K562 (cell line): ENCODE measurements around the gene ABCA3. TPM values are rescaled to one million over a fixed set of nuclear protein-coding genes. Genes with fewer than 3 reads are reported as not detected.

Experiments
- ATAC-seq: fragments of 200-7000 bp; cut with Tn5 transposase; 3 replicates; pipeline ENCODE4 v1.9.1; 2020; ENCODE audit warnings: moderate library complexity
- BruUV-seq: library from RNA; stranded (reverse); fragments of 400-500 nt; replicated peaks from 2 replicates; lab custom pipeline; 2021; lab: Mats Ljungman, UMichigan
- CTCF ChIA-PET: fragments of 300-600 bp; formaldehyde crosslinking; extraction: SDS; loops from one replicate; lab custom pipeline; 2021; ENCODE audit warnings: low intra/inter-chr PET ratio; lab: Yijun Ruan, JAX
- POLR2A ChIA-PET: fragments of 300-600, 350-650 bp; sonication (Branson Sonifier 250); formaldehyde crosslinking; extraction: SDS; loops from one replicate; lab custom pipeline; 2021; ENCODE audit warnings: antibody characterized with exemption, inconsistent platforms; lab: Yijun Ruan, JAX
- DNase-seq, 4 experiments: peaks; one replicate each; pipeline versions ENCODE4 v3.0.0 to v3.0.0-alpha.2; 2011 to 2018; ENCODE audit warnings: low spot score in 3 of 4, mixed read lengths in 3 of 4; ENCODE audit errors: extremely low read depth in 1 of 4
- FAIRE-seq: peaks from 2 replicates; lab custom pipeline; 2011; peaks lifted over from hg19 to GRCh38; lab: Jason Lieb, UNC
- H2AFZ ChIP-seq: 2 replicates; pipeline ENCODE4 v1.6.0; 2011; ENCODE audit warnings: low read depth, low read length, control low read depth, inconsistent platforms
- H3K27ac ChIP-seq: fragments of 200-600 bp; 3 replicates; pipeline ENCODE4 v1.8.0; 2011; ENCODE audit warnings: low read depth, mild to moderate bottlenecking, control low read depth, inconsistent platforms, low read length, moderate library complexity, mixed read lengths; ENCODE audit errors: extremely low read depth
- H3K27me3 ChIP-seq, 2 experiments: fragments of 300-600 bp in 1 of 2; 2 replicates in 1 of 2; 3 replicates in 1 of 2; pipeline versions ENCODE4 v1.6.0 to v1.8.0; 2011; ENCODE audit warnings: inconsistent platforms in 2 of 2, low read length in 2 of 2, mild to moderate bottlenecking in 1 of 2, mixed read lengths in 1 of 2, moderate library complexity in 1 of 2; ENCODE audit not compliant: control insufficient read depth in 2 of 2, insufficient read depth in 2 of 2
- H3K36me3 ChIP-seq: fragments of 300-600 bp; 3 replicates; pipeline ENCODE4 v1.8.0; 2011; ENCODE audit warnings: mild to moderate bottlenecking, low read length, inconsistent platforms; ENCODE audit not compliant: control insufficient read depth, insufficient read depth
- H3K4me1 ChIP-seq, 2 experiments: fragments of 200-600 bp in 1 of 2; replicated peaks in 1 of 2; 2 replicates in 1 of 2; 3 replicates in 1 of 2; pipeline versions ENCODE4 v1.5.1 to v1.8.0; 2011; ENCODE audit warnings: inconsistent platforms in 2 of 2, low read length in 2 of 2, mild to moderate bottlenecking in 1 of 2, mixed read lengths in 1 of 2, moderate library complexity in 1 of 2; ENCODE audit not compliant: control insufficient read depth in 2 of 2, insufficient read depth in 2 of 2
- H3K4me2 ChIP-seq: 2 replicates; pipeline ENCODE4 v1.6.1; 2011; ENCODE audit warnings: low read length, control low read depth, inconsistent platforms, mixed read lengths; ENCODE audit not compliant: insufficient read depth
- H3K4me3 ChIP-seq: fragments of 200-600 bp; sonication (generic), shearing (Covaris generic); 2 replicates; pipeline ENCODE4 v1.5.1; 2016; ENCODE audit warnings: control low read depth, inconsistent platforms
- H3K79me2 ChIP-seq: fragments of 200-600 bp; 3 replicates; pipeline ENCODE4 v1.8.0; 2011; ENCODE audit warnings: low read length, inconsistent platforms; ENCODE audit not compliant: control insufficient read depth, insufficient read depth
- H3K9ac ChIP-seq, 2 experiments: 2 replicates each; pipeline versions ENCODE4 v1.6.0 to v1.6.1; 2011; ENCODE audit warnings: low read depth in 2 of 2, low read length in 2 of 2, control low read depth in 1 of 2, inconsistent platforms in 1 of 2, mild to moderate bottlenecking in 1 of 2, mixed read lengths in 1 of 2; ENCODE audit not compliant: insufficient read depth in 1 of 2
- H3K9me1 ChIP-seq: one replicate; pipeline ENCODE4 v1.6.0; 2011; ENCODE audit warnings: inconsistent platforms, mild to moderate bottlenecking, low read length, moderate library complexity; ENCODE audit not compliant: control insufficient read depth, insufficient read depth
- H3K9me3 ChIP-seq: replicated peaks from 2 replicates; pipeline ENCODE4 v1.5.1; 2011; ENCODE audit warnings: low read depth, low read length, inconsistent platforms; ENCODE audit not compliant: control insufficient read depth, insufficient read depth
- H4K20me1 ChIP-seq: replicated peaks from 2 replicates; pipeline ENCODE4 v1.6.1; 2011; ENCODE audit warnings: low read length, inconsistent platforms, mixed read lengths; ENCODE audit not compliant: control insufficient read depth, insufficient read depth
- BRCA1 ChIP-seq, 2 experiments: fragments of 450-650 bp in 1 of 2; sonication (generic) in 1 of 2; formaldehyde crosslinking in 1 of 2; IDR thresholded peaks; 2 replicates each; pipeline versions ENCODE4 v1.5.0 to v1.6.1; 2017 to 2020; ENCODE audit warnings: mild to moderate bottlenecking in 1 of 2, missing genetic modification reagents in 1 of 2
- CCNT2 ChIP-seq: IDR thresholded peaks from 2 replicates; pipeline ENCODE4 v1.6.1; 2011; ENCODE audit warnings: borderline replicate concordance, low read depth, mild to moderate bottlenecking, moderate library complexity, mixed read lengths, low read length; ENCODE audit not compliant: insufficient read length; ENCODE audit errors: extremely low read depth
- EWSR1 ChIP-seq: fragments of 450-650 bp; IDR thresholded peaks from 2 replicates; pipeline ENCODE4 v1.6.1; 2018; ENCODE audit warnings: borderline replicate concordance, mild to moderate bottlenecking, low read depth, moderate library complexity; ENCODE audit not compliant: partially characterized antibody
- GTF3C2 ChIP-seq: IDR thresholded peaks from 3 replicates; pipeline ENCODE4 v1.6.1; 2011; ENCODE audit warnings: borderline replicate concordance, mild to moderate bottlenecking, moderate library complexity; ENCODE audit not compliant: insufficient read length; ENCODE audit errors: extremely low read depth
- MLX ChIP-seq, 2 experiments: fragments of 450-650 bp in 1 of 2; sonication (generic) in 1 of 2; formaldehyde crosslinking; conservative IDR thresholded peaks; 2 replicates each; pipeline versions ENCODE4 v1.4.0 to v1.8.1; 2020 to 2022; ENCODE audit warnings: mild to moderate bottlenecking in 1 of 2, missing genetic modification reagents in 1 of 2
- PCBP1 ChIP-seq: fragments of 200-400 bp; formaldehyde crosslinking; IDR thresholded peaks from 2 replicates; pipeline ENCODE4 v1.6.1; 2018; ENCODE audit warnings: mild to moderate bottlenecking, low read depth, low read length; ENCODE audit not compliant: poor library complexity, severe bottlenecking
- POLR2A ChIP-seq: fragments of 450-650 bp; conservative IDR thresholded peaks from 2 replicates; pipeline ENCODE4 v1.6.1; 2016
- POLR2G ChIP-seq: fragments of 200-400 bp; formaldehyde crosslinking; IDR thresholded peaks from 2 replicates; pipeline ENCODE4 v1.6.1; 2017; ENCODE audit warnings: low read depth, mild to moderate bottlenecking, antibody characterized with exemption, low read length, moderate library complexity
- RBFOX2 ChIP-seq: fragments of 200-400 bp; formaldehyde crosslinking; IDR thresholded peaks from 2 replicates; pipeline ENCODE4 v1.6.1; 2017; ENCODE audit warnings: low read depth, mild to moderate bottlenecking, low read length, moderate library complexity
- RBM22 ChIP-seq: fragments of 200-400 bp; formaldehyde crosslinking; IDR thresholded peaks from 2 replicates; pipeline ENCODE4 v1.6.1; 2018; ENCODE audit warnings: low read length, low read depth; ENCODE audit not compliant: poor library complexity, severe bottlenecking
- SAFB ChIP-seq: fragments of 200-400 bp; formaldehyde crosslinking; IDR thresholded peaks from 2 replicates; pipeline ENCODE4 v1.6.1; 2017; ENCODE audit warnings: low read depth, low read length, borderline replicate concordance
- SRSF1 ChIP-seq: fragments of 200-400 bp; formaldehyde crosslinking; IDR thresholded peaks from 2 replicates; pipeline ENCODE4 v1.6.1; 2017; ENCODE audit warnings: mild to moderate bottlenecking, low read depth, low read length, moderate library complexity
- SUPT5H ChIP-seq: fragments of 450-650 bp; IDR thresholded peaks from 2 replicates; pipeline ENCODE4 v1.6.1; 2016
- WGBS: fragments of 100-300 bp; shearing (Covaris generic); methylation state at CpG from one replicate; pipeline ENCODE4 v1.1.6; 2016; ENCODE audit warnings: low coverage, mixed read lengths; ENCODE audit not compliant: insufficient coverage; ENCODE audit errors: missing lambda C conversion rate; 5-methylcytosine and 5-hydroxymethylcytosine counted together
- in situ Hi-C: fragments of 300-500 bp; cut with MboI; formaldehyde crosslinking; loops from 4 replicates; pipeline ENCODE4 v1.15.0; 2018; ENCODE audit warnings: inconsistent platforms, mixed read lengths
- intact Hi-C: fragments of 100-400 bp; cut with micrococcal nuclease; formaldehyde crosslinking; loops from 2 replicates; pipeline ENCODE4 v1.14.2; 2022
- polyA plus RNA-seq, 8 experiments: library from polyadenylated mRNA; depleted of rRNA in 4 of 8; stranded (reverse) in 5 of 8; unstranded in 3 of 8; fragments of >200 nt; fragmentation: Nextera tagmentation in 2 of 8; fragmentation: Illumina TruSeq in 1 of 8; extraction: Ambion mirVana in 2 of 8; extraction: Trizol in 1 of 8; gene quantifications; 2 replicates each; pipeline versions ENCODE4 v1.2.1 to v1.2.3, GENCODE V29; 2011 to 2014; ENCODE audit warnings: inconsistent platforms in 1 of 8, missing spikeins in 1 of 8
- total RNA-seq, 7 experiments: library from RNA; depleted of rRNA in 6 of 7; stranded (reverse); fragments of >200 nt in 6 of 7; fragmentation: Illumina TruSeq in 2 of 7; extraction: Trizol in 2 of 7; gene quantifications; 2 replicates each; pipeline versions ENCODE4 v1.2.1 to v1.2.3, GENCODE V29; 2011 to 2021; ENCODE audit warnings: low replicate concordance in 1 of 7

Gene ABCA3
- total and polyA plus RNA-seq, 9 of the 15 experiments (the other 6 are each of a cell fraction or from before 2014, with no cell fraction given) = 0.66 to 23.7 (median 6.9) TPM

GRCh38 chr16:2233046-2233775 is 107.3 kb downstream of the ABCA3 start:
- Histone ChIP-seq H3K4me3 (no peak overlapping the region), H3K9ac (no peak overlapping the region), H4K20me1 (no peaks in the 10 kb centered on the region), H3K79me2 (peaks cover 6% of the 10 kb centered on the region; the same call in 2 of the 3 replicates), H3K4me1 (peaks cover 0 to 62% of the 10 kb centered on the region in 2 experiments; a peak in 2 of 5 replicates), H3K27ac (no peak overlapping the region), H3K9me1 (no peaks in the 10 kb centered on the region), H3K9me3 (no peaks in the 10 kb centered on the region), H3K27me3 (no peaks in the 10 kb centered on the region), H2AFZ (no peak overlapping the region), H3K36me3 (peaks cover 81% of the 10 kb centered on the region; the same call in 2 of the 3 replicates), H3K4me2 (no peak overlapping the region)
- TF ChIP-seq GTF3C2 (no peak), SAFB (0 out of 2 replicates have a peak, but pooled peaks have one; percentile 23), POLR2A (peak; percentile 23; the same call in 1 of the 2 replicates), RBM22 (peak; percentile 65), BRCA1 (IDR thresholded peaks at IDR 0.05) (no peak), BRCA1 (CRISPR knock-in tag; IDR thresholded peaks at IDR 0.05) (no peak), SUPT5H (0 out of 2 replicates have a peak, but pooled peaks have one; percentile 16), EWSR1 (no peak), RBFOX2 (0 out of 2 replicates have a peak, but pooled peaks have one; percentile 25), PCBP1 (peak; percentile 32), CCNT2 (peak; percentile 9), SRSF1 (no peak), MLX (CRISPR knock-in tag; conservative IDR thresholded peaks at IDR 0.05) (no peak), POLR2G (peak; percentile 53)
- DNase-seq (no peak), FAIRE-seq (no peak), ATAC-seq (no peak)
- no TSS peak for BruUV-seq
- ChIA-PET CTCF (no interaction called here), POLR2A (interaction anchor here (0.6 to 3.7 kb wide), 9 partner anchors 9 to 252 kb away, joined by 3 to 29 read pairs (median 3); partner anchors contain the start of genes E4F1 and NOXO1)
- in situ Hi-C loops (no loop called here), intact Hi-C loops (no loop called here)
- WGBS = 92% methylated on average over 18 of the region's 28 CpGs
